ENCODE data around the gene HLF. TPM values are rescaled to one million over a fixed set of nuclear protein-coding genes. Genes with fewer than 3 reads are reported as not detected.

HLF gene
- total and polyA plus RNA-seq, 8 donors: 1.6 to 42.4 (median 9.6) TPM

GRCh38 chr17:55266958-55267688 lies 2.4 kb downstream of the HLF start:
- peak overlapping the region in 4 of 5 donors; percentile 81 to 89 (median 85) for H3K27ac ChIP-seq
- peaks cover 13 to 65% (median 37%) of the 10 kb centered on the region in 4 donors for H3K4me1 ChIP-seq
- H3K4me3 ChIP-seq: peak overlapping the region in 3 of 4 donors; percentile 9 to 54 (median 49)
- no peaks in the 10 kb centered on the region for H3K36me3 ChIP-seq
- 24 to 44% (median 40%) methylated on average over 3 of the region's 3 CpGs for WGBS, 5 donors
- TF ChIP-seq POLR2A (IDR thresholded peaks at IDR 0.05) (no peak), POLR2AphosphoS5 (IDR thresholded peaks at IDR 0.05) (no peak), CTCF (IDR thresholded peaks at IDR 0.05) (no peak), EP300 (IDR thresholded peaks at IDR 0.05) (no peak)
- H3K27me3 ChIP-seq: peaks cover 0 to 41% (median 24%) of the 10 kb centered on the region in 3 donors
- no peak for DNase-seq
- no peaks in the 10 kb centered on the region for H3K9me3 ChIP-seq
- intact Hi-C loops (cut with DNase I; ENCODE audit: low total_unique reads): no loop called here

GRCh38 chr17:55267777-55268648 lies 3.3 kb downstream of the HLF start:
- Histone ChIP-seq H3K27ac (peak overlapping the region; percentile 50 to 89 (median 84)), H3K36me3 (no peaks in the 10 kb centered on the region), H3K4me3 (peak overlapping the region; percentile 9 to 54 (median 10)), H3K27me3 (peaks cover 0 to 35% (median 17%) of the 10 kb centered on the region in 3 donors), H3K4me1 (peaks cover 16 to 71% (median 41%) of the 10 kb centered on the region in 4 donors), H3K9me3 (no peaks in the 10 kb centered on the region)
- WGBS, 5 donors: 72 to 90% (median 85%) methylated on average over 11 of the region's 11 CpGs
- no peak for DNase-seq
- TF ChIP-seq POLR2A (IDR thresholded peaks at IDR 0.05) (no peak), CTCF (IDR thresholded peaks at IDR 0.05) (no peak), EP300 (IDR thresholded peaks at IDR 0.05) (no peak), POLR2AphosphoS5 (IDR thresholded peaks at IDR 0.05) (no peak)
- intact Hi-C loops (cut with DNase I; ENCODE audit: low total_unique reads): no loop called here

GRCh38 chr17:55268649-55269480 lies 4.1 kb downstream of the HLF start:
- TF ChIP-seq CTCF (IDR thresholded peaks at IDR 0.05) (no peak), POLR2A (IDR thresholded peaks at IDR 0.05) (no peak), EP300 (IDR thresholded peaks at IDR 0.05) (no peak), POLR2AphosphoS5 (IDR thresholded peaks at IDR 0.05) (no peak)
- peaks cover 19 to 72% (median 43%) of the 10 kb centered on the region in 4 donors for H3K4me1 ChIP-seq
- peak overlapping the region in 2 of 5 donors; percentile 28 to 89 for H3K27ac ChIP-seq
- H3K27me3 ChIP-seq: peaks cover 0 to 26% (median 8%) of the 10 kb centered on the region in 3 donors
- H3K36me3 ChIP-seq: no peaks in the 10 kb centered on the region
- no peaks in the 10 kb centered on the region for H3K9me3 ChIP-seq
- intact Hi-C loops (cut with DNase I; ENCODE audit: low total_unique reads): no loop called here
- DNase-seq: no peak
- WGBS, 5 donors: 68 to 78% (median 72%) methylated on average over 8 of the region's 8 CpGs
- H3K4me3 ChIP-seq: no peak overlapping the region

GRCh38 chr17:55269894-55270293 lies 5.1 kb downstream of the HLF start:
- intact Hi-C loops (cut with DNase I; ENCODE audit: low total_unique reads): no loop called here
- Histone ChIP-seq H3K4me1 (peaks cover 16 to 74% (median 41%) of the 10 kb centered on the region in 4 donors), H3K27me3 (peaks cover 0 to 16% (median 4%) of the 10 kb centered on the region in 3 donors), H3K36me3 (no peaks in the 10 kb centered on the region), H3K27ac (peak overlapping the region in 1 of 5 donors; percentile 89), H3K4me3 (no peak overlapping the region), H3K9me3 (no peaks in the 10 kb centered on the region)
- no peak for DNase-seq
- no peak for TF ChIP-seq CTCF (IDR thresholded peaks at IDR 0.05)
- TF ChIP-seq EP300 (IDR thresholded peaks at IDR 0.05): no peak
- TF ChIP-seq POLR2A (IDR thresholded peaks at IDR 0.05): no peak
- no peak for TF ChIP-seq POLR2AphosphoS5 (IDR thresholded peaks at IDR 0.05)

Data from stomach (tissue), 9 donors.